T follicular helper cell (primary cell): ENCODE data around the gene NEDD4.
"Not testable (repeated sequence)": the region's sequence is repeated elsewhere in the genome, so short reads cannot be mapped to it uniquely, and the experiment has no call there.

Experiments used
- DNase-seq: peaks from one replicate; pipeline ENCODE4 v3.0.0-alpha.2; 2020; ENCODE audit warnings: low read depth

NEDD4 gene

DNA sequence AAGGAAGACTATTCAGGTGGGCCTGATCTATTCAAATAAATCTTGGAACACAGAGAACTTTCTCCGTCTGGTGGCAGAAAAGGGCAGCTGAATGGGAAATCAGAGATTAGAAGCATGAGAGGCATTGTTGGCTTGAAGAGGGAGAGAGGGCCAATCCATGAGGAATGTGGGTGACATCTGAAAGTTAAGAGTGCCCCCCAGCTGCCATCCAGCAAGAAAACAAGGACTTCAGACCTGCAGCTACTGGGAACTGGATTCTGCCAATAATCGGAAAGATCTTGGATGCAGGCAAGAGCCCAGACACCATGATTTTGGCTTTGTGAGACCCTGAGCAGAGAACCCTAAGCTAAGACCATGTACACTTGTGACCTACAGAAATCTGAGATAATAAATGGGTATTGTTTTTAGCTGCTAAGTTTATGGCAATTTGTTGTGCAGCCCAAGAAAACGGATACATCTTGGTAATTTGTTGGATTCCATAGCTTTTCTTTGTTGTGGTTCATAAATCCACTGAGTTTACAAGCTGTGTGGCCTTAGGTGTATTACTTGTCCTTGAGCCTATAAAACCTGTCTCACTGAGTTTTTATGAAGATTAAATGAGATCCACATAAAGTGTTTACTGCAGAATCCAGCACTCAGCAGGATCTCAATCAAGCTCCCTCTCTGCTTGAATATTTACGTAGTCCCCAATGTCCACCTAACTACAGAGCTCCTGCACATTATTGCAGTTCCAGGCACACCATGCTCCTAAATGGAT, 168.4 kb downstream of the NEDD4 start:
- DNase-seq, result no peak

DNA sequence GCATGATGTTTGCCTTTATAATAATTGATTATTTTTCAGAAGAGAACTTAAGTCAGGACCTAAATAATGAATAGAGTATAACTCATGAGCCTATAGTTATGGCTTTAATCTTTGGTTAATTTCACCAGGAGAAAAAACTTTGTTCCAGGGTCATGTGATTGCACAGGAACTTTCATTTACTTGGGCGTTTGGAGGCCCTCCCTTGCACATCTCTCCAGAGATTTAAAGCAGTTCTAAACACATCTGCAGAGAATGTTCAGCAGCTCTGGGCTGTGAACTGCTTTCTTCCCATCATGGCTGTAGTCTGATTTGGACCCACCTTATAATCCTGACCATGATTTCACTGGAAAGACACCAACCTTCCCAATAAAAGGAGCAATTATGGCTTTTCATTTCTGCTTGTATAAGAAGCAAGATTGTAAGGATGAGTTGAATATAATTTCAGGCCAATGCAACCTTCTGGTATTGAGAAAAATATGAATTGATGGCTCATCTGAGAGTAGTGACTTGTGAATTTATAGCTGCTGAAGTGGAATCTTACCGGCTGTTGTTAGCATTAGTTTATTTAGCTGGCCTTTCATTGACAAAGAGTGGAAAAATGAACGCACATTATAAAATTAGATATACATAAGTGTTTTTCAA, 169.6 kb downstream of the NEDD4 start:
- no peak for DNase-seq

GRCh38 chr15:55823191-55823670, 170.2 kb downstream of the NEDD4 start:
- no peak for DNase-seq

DNA sequence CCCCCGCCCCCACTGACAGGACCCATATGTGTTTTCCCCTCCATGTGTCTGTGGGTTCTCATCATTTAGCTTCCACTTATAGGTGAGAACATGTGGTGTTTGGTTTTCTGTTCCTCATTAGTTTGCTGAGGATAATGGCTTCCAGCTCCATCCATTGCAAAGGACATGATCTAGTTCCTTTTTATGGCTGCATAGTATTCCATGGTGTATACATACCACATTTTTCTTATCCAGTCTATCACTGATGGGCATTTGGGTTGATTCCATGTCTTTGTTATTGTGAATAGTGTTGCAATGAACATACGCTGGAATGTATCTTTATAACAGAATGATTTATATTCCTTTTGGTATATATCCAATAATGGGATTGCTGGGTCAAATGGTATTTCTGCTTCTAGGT, 171.7 kb downstream of the NEDD4 start:
- not testable (repeated sequence) for DNase-seq

DNA sequence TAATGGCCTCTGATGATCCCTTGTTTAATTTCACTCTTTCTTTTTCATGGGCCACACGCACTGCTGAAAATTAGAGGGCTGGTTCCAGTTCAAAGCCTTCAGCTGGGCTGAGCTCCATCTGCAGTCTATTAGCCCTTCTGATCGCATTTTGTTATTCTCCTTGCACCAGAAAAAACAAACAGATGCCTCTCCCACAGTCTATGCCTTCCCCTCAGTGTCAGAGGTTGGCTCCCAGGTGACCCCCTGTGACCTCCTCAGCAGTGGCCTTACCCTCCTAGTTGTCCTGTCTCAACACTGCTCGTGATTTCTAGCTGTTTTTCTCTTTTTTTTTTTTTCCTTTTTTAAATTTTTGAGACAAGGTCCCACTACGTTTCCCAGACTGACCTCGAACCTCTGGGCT, 173.4 kb downstream of the NEDD4 start:
- no peak for DNase-seq

DNA sequence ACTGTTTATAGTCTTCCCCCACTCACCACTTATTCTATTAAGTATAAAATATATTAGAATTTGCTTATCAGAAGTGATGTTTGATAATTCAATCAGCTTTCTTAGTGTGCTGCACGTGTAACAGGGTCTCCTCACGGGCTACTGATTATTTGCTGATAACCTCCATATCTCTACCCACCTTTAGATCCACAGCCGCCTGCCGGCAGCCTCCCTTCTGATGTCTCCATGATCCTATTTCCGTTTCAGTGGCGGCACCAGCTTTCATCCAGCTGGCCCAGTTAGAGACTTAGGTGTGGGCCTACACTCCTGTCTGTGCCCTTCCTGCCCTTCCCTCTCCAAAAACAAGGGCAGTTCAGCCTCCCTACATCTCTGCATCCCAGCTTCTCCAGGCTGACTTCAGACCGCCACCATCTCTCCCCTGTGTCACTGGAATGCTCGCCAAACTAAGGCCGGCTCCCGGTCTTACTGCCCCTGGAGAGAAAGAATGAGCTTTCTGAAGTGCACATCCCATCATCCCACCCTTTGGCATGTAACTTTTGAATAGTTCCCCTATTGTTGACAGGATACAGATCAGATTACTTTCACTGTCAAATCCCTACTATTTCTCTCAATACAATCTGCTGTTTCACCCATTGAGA, 173.9 kb downstream of the NEDD4 start:
- no peak for DNase-seq

- DNase-seq, result no peak
These were observed 177.4 kb downstream of the NEDD4 start for GRCh38 chr15:55816017-55816416.

GRCh38 chr15:55802600-55803376, 190.6 kb downstream of the NEDD4 start:
- DNase-seq, result no peak

- no peak for DNase-seq
These were observed 193.2 kb downstream of the NEDD4 start for GRCh38 chr15:55800216-55800615.

DNA sequence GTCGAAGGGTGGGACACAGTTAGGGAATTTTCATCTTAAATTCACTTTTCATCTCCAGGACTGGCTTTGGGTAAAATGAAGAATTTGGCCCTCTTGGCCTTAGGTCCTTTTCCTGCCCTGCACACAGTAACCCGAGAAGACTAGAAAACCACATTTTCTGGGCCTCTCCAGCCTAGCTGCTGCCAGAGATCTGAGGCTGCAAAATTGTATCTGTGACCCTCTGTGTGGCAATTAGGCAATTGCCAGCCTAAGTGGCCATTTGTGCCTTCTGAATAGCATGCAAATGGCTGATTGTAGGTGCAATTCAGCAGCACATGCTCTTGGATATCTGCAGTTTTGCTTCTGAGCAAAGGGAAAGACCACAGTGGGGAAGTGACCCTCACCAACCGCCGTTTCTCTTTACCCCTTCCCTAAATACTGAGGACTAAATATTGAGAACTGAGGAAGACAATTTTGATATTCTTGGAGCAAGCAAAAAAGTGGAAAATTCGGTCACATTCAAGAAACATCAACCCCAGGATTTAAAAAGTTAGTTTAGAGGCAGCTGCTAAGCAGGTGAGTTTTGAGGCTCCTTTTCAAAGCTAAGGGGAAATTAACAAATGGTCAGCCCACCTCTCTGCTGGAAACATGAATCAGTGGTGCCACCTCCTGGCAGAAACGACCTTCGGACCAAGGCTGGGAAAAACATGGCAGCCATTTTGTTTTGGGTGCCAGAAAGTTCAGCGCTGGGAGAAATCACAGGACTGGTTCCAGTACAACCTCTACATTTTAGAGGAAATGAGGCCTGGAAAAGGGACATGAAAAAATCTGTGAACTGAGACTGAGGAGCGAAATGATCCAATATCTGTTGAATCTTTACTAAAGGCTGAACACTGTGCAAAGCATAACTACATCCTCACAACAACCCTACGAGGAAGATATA, 193.9 kb downstream of the NEDD4 start:
- DNase-seq, result no peak

GRCh38 chr15:55796321-55796965, 197.0 kb downstream of the NEDD4 start:
- DNase-seq, result no peak

DNA sequence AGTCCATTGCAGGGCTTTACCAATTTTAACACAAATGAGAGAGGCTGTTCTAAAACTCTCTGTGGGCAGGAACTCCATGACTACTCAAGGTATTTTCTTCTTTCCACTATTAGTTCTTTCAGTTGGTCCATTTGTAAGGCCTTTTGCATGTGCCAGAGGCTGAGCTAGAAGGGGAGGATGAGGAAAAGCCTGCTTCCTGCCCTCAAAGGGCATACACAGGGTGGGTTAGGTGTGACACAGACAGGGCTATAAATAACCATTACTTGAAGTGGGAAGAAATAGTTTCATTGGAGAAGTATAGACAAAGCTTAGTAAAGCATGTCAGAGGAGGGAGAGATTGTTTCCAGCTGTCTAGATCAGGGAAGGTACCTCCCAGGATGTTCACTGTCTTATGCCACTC, 198.4 kb downstream of the NEDD4 start:
- no peak for DNase-seq

- DNase-seq, result no peak
These were observed 201.6 kb downstream of the NEDD4 start for GRCh38 chr15:55791551-55792400.

- DNase-seq, result peak; percentile 12
These were observed 204.2 kb downstream of the NEDD4 start for GRCh38 chr15:55789066-55789660.

DNA sequence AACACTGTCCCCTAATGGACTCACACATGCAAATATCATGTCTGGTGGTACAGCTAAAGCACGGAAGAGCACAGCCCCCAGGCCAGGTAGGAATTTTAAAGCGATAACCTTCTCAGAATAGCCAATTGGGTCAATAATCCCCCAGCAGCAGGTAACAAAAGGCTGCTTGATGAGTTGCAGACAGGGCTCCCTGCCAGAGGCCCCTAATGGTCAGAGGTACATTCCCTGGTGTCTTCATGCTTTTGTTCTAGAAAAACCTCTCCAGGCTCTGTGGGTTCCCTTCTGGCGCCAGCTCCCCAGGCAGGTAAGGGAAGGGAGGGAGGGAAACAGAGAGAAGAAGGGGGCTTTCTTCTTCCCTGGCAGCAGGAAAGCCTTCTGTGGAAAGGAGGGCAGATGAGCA, 207.1 kb downstream of the NEDD4 start:
- no peak for DNase-seq

- not testable (repeated sequence) for DNase-seq
These were observed 207.8 kb downstream of the NEDD4 start for GRCh38 chr15:55785593-55785992.

- no peak for DNase-seq
These were observed 209.1 kb downstream of the NEDD4 start for GRCh38 chr15:55784286-55784685.

GRCh38 chr15:55782901-55783300, 210.5 kb downstream of the NEDD4 start:
- no peak for DNase-seq

GRCh38 chr15:55780292-55780691, 213.1 kb downstream of the NEDD4 start:
- DNase-seq, result no peak
